PFSK-1 (cell line): ENCODE measurements around the gene FASN.

Experiments
- FOXP2 ChIP-seq: optimal IDR thresholded peaks from 2 replicates; pipeline ENCODE3; 2011; ENCODE audit warnings: borderline replicate concordance, control low read depth, inconsistent platforms; ENCODE audit not compliant: insufficient read depth; ENCODE audit errors: extremely low read length, extremely low read depth
- POLR2AphosphoS5 ChIP-seq: IDR thresholded peaks from 2 replicates; pipeline ENCODE4 v1.6.1; 2012; ENCODE audit warnings: low read depth, mild to moderate bottlenecking, control low read depth, low read length, moderate library complexity
- SIN3A ChIP-seq: IDR thresholded peaks from 2 replicates; pipeline ENCODE4 v1.6.1; 2012; ENCODE audit warnings: mild to moderate bottlenecking, low read length, moderate library complexity, borderline replicate concordance; ENCODE audit not compliant: insufficient read depth
- TAF1 ChIP-seq: IDR thresholded peaks from 2 replicates; pipeline ENCODE4 v1.6.1; 2012; ENCODE audit warnings: low read length, control low read depth, borderline replicate concordance; ENCODE audit not compliant: insufficient read depth
- TF ChIP-seq, protein P1 (sequence below), 2 experiments: IDR thresholded peaks; 2 replicates each; pipeline versions ENCODE4 v1.6.1 to v1.8.0; 2011 to 2012; ENCODE audit warnings: low read depth in 2 of 2, low read length in 2 of 2, control low read depth in 1 of 2, inconsistent platforms in 1 of 2, mild to moderate bottlenecking in 1 of 2, moderate library complexity in 1 of 2; ENCODE audit not compliant: insufficient read depth in 1 of 2

The FASN gene

DNA sequence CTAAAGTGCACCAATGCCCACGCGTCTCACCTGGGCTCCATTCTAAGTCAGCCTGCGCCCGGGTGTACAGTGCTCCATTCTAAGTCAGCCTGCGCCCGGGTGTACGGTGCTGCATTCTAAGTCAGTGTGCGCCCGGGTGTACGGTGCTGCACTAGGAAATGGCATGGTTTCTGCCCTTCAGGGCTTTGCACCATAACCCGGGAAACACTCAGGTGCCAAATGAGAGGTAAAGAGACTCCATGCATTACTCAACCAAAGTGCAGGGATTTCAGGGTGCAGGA is 29.2 kb upstream of the FASN start:
- TF ChIP-seq FOXP2 (no peak), TAF1 (no peak), SIN3A (no peak), POLR2AphosphoS5 (no peak)
- TF ChIP-seq, protein P1, sequence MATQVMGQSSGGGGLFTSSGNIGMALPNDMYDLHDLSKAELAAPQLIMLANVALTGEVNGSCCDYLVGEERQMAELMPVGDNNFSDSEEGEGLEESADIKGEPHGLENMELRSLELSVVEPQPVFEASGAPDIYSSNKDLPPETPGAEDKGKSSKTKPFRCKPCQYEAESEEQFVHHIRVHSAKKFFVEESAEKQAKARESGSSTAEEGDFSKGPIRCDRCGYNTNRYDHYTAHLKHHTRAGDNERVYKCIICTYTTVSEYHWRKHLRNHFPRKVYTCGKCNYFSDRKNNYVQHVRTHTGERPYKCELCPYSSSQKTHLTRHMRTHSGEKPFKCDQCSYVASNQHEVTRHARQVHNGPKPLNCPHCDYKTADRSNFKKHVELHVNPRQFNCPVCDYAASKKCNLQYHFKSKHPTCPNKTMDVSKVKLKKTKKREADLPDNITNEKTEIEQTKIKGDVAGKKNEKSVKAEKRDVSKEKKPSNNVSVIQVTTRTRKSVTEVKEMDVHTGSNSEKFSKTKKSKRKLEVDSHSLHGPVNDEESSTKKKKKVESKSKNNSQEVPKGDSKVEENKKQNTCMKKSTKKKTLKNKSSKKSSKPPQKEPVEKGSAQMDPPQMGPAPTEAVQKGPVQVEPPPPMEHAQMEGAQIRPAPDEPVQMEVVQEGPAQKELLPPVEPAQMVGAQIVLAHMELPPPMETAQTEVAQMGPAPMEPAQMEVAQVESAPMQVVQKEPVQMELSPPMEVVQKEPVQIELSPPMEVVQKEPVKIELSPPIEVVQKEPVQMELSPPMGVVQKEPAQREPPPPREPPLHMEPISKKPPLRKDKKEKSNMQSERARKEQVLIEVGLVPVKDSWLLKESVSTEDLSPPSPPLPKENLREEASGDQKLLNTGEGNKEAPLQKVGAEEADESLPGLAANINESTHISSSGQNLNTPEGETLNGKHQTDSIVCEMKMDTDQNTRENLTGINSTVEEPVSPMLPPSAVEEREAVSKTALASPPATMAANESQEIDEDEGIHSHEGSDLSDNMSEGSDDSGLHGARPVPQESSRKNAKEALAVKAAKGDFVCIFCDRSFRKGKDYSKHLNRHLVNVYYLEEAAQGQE (IDR thresholded peaks at IDR 0.05; ENCODE audit: insufficient read depth in 1 of 2, low read depth in 2 of 2, low read length in 2 of 2): no peak

DNA sequence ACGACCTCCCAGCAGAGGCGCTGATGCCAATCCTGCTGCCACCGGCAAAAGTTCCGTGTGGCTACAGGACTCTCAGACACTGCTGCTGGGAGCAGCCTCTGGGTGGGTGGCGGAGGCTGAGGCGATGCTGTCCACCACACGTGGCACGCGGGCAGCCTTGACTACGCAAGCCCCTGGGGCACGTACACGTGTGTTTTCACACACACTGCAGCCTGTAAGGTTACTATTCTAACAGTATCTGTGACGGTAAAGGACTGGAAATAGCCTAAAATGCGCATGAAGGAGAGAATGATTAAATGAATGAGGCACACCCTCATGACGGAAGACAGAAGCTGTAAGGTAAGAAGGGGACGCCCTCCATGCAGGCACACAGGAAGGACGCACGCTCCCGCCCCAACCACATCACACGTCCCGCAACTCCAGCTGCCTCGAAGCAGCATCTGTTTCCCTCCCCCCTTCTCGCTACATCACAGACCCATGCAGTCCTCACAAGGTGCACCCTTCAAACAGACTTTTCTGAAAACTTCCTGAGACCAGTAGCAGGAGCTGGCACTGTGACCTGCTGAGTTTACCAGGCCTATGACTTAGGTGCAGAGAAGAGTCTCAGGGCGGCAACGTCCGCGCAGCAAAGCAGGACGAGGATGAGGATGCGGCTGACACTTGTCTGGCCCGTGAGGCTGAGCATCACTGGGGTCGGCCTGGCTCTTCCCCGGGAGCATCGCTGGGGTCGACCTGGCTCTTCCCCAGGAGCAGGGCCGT is 28.7 kb upstream of the FASN start:
- no peak for TF ChIP-seq POLR2AphosphoS5
- TF ChIP-seq, protein P1 (IDR thresholded peaks at IDR 0.05; ENCODE audit: insufficient read depth in 1 of 2, low read depth in 2 of 2, low read length in 2 of 2): no peak
- TF ChIP-seq SIN3A: no peak
- TF ChIP-seq FOXP2: no peak
- no peak for TF ChIP-seq TAF1

DNA sequence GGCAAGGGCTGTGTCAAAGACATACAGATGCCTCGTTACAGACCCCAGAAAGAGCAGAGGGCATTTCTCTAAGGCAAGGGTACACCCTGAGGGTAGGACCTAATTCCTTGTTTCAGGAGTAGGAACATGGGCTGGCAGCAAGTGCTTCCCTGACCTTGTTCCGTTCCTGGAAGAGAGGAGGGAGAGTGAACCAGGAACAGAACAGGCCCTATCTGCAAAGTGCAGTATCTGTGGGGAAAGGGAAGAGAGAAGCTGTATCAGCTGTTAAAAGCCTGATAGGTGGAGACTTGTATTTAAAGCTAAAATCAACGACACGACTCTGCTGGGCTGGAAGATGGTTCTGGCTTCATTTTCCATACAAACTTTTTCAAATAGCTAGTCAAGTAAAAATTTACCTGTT is 26.1 kb upstream of the FASN start:
- no peak for TF ChIP-seq SIN3A
- no peak for TF ChIP-seq POLR2AphosphoS5
- no peak for TF ChIP-seq TAF1
- TF ChIP-seq, protein P1 (IDR thresholded peaks at IDR 0.05; ENCODE audit: insufficient read depth in 1 of 2, low read depth in 2 of 2, low read length in 2 of 2): no peak
- TF ChIP-seq FOXP2: no peak

DNA sequence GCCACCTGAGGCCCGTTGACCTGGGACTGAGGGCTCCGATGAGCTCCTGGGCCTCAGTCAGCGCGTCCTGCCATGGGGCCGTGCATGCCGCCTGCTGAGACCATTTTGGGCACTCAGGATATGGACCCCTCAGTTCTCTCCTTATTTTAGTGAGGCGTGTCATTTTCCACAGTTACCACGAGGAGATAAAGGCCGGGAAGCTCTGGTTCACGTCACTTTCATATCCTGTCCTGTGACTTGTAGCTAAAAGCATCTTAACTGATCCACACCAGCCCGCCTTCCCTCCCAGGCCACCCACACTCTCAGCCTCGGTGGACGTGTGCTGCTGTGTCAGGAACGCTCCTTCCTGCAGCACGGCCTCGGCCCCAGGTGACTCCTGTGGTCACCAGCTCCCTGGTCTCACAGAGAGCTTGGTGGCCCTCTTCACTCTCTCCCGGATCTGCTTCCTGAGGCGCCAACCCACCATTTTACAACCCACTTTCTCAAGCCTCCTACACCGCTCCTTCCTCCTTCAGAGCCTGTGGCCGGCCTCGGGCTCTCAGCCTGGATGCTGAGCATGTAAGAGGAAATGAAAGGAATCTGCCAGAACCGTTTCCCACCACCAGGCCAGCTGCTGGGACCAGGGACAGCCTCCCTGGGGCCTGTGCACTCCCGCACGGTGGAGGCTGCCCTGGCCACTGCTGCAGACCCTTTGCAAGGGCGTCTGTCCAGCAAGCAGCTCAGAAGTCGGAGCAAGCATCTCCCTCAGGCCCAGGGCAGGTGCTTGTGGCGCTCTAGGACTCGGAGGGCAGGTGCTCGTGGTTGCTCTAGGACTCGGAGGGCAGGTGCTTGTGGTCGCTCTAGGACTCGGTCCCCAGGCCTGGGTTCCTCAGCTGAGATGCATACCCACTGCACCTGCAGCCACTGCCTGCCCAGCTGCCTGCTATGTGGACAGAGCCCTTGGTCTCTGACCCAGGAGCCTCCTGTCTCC is 23.9 kb upstream of the FASN start:
- TF ChIP-seq SIN3A (no peak), FOXP2 (no peak), POLR2AphosphoS5 (no peak), TAF1 (no peak)
- TF ChIP-seq, protein P1 (IDR thresholded peaks at IDR 0.05; ENCODE audit: insufficient read depth in 1 of 2, low read depth in 2 of 2, low read length in 2 of 2): no peak
